H9 (cell line): ENCODE results near the gene MSL1. TPM values are rescaled to one million over a fixed set of nuclear protein-coding genes. Genes with fewer than 3 reads are reported as not detected.
A peak's percentile ranks its signal among the peaks of the same experiment; 100 is the strongest.

Source experiments
- DNase-seq: peaks from one replicate; pipeline ENCODE4 v3.0.0-alpha.2; 2017
- H2AFZ ChIP-seq: one replicate; pipeline ENCODE4 v1.6.1; 2013; ENCODE audit warnings: mild to moderate bottlenecking, low read length, control low read depth, moderate library complexity
- H2AK5ac ChIP-seq: 2 replicates; pipeline ENCODE4 v1.6.1; 2013; ENCODE audit warnings: low read length, control low read depth, mixed read lengths; ENCODE audit not compliant: insufficient read length
- H2BK120ac ChIP-seq: one replicate; pipeline ENCODE4 v1.6.1; 2013; ENCODE audit warnings: low read depth, mild to moderate bottlenecking, low read length, control low read depth, inconsistent platforms; ENCODE audit not compliant: poor library complexity, severe bottlenecking
- H2BK12ac ChIP-seq: 2 replicates; pipeline ENCODE4 v1.6.1; 2013; ENCODE audit warnings: low read length, control low read depth, mixed read lengths, low read depth; ENCODE audit not compliant: insufficient read length
- H2BK15ac ChIP-seq: 2 replicates; pipeline ENCODE4 v1.6.1; 2013; ENCODE audit warnings: low read depth, low read length, control low read depth
- H2BK20ac ChIP-seq: one replicate; pipeline ENCODE4 v1.6.1; 2013; ENCODE audit warnings: low read depth, mild to moderate bottlenecking, low read length, control low read depth, inconsistent platforms; ENCODE audit not compliant: poor library complexity, severe bottlenecking
- H2BK5ac ChIP-seq: 2 replicates; pipeline ENCODE4 v1.6.1; 2013; ENCODE audit warnings: low read length, control low read depth, mixed read lengths; ENCODE audit not compliant: insufficient read length
- H3K14ac ChIP-seq: 2 replicates; pipeline ENCODE4 v1.6.1; 2013; ENCODE audit warnings: low read length, control low read depth; ENCODE audit not compliant: insufficient read depth
- H3K18ac ChIP-seq: 2 replicates; pipeline ENCODE4 v1.6.1; 2013; ENCODE audit warnings: low read depth, mild to moderate bottlenecking, mixed read lengths, low read length, control low read depth; ENCODE audit not compliant: insufficient read length
- H3K23ac ChIP-seq: 2 replicates; pipeline ENCODE4 v1.6.1; 2013; ENCODE audit warnings: low read length, control low read depth, mixed read lengths, low read depth; ENCODE audit not compliant: insufficient read length
- H3K23me2 ChIP-seq: 2 replicates; pipeline ENCODE4 v1.6.1; 2013; ENCODE audit warnings: low read depth, mild to moderate bottlenecking, mixed read lengths, low read length, control low read depth; ENCODE audit not compliant: insufficient read length, poor library complexity, severe bottlenecking
- H3K27ac ChIP-seq: 2 replicates; pipeline ENCODE4 v1.5.1; 2013; ENCODE audit warnings: low read length, control low read depth, mixed read lengths, low read depth; ENCODE audit not compliant: insufficient read length
- H3K27me3 ChIP-seq: 2 replicates; pipeline ENCODE4 v1.6.1; 2013; ENCODE audit warnings: low read length, control low read depth, inconsistent platforms; ENCODE audit not compliant: insufficient read depth
- H3K4ac ChIP-seq: 2 replicates; pipeline ENCODE4 v1.6.1; 2013; ENCODE audit warnings: low read depth, mild to moderate bottlenecking, control low read depth, inconsistent platforms, low read length, moderate library complexity
- H3K4me1 ChIP-seq: 2 replicates; pipeline ENCODE4 v1.6.1; 2013; ENCODE audit warnings: low read length, control low read depth, inconsistent platforms; ENCODE audit not compliant: insufficient read depth
- H3K4me2 ChIP-seq: 2 replicates; pipeline ENCODE4 v1.6.1; 2013; ENCODE audit warnings: low read length, control low read depth, mixed read lengths; ENCODE audit not compliant: insufficient read length, insufficient read depth
- H3K56ac ChIP-seq: 2 replicates; pipeline ENCODE4 v1.6.1; 2013; ENCODE audit warnings: low read depth, mild to moderate bottlenecking, mixed read lengths, low read length, control low read depth; ENCODE audit not compliant: insufficient read length
- H3K79me1 ChIP-seq: 2 replicates; pipeline ENCODE4 v1.6.1; 2013; ENCODE audit warnings: low read depth, mild to moderate bottlenecking, moderate library complexity, low read length, control low read depth, inconsistent platforms; ENCODE audit not compliant: insufficient read depth, poor library complexity, severe bottlenecking
- H3K79me2 ChIP-seq: 2 replicates; pipeline ENCODE4 v1.6.1; 2013; ENCODE audit warnings: low read length, control low read depth, inconsistent platforms; ENCODE audit not compliant: insufficient read depth
- H3K9ac ChIP-seq: 2 replicates; pipeline ENCODE4 v1.6.1; 2013; ENCODE audit warnings: low read length, control low read depth, mixed read lengths; ENCODE audit not compliant: insufficient read length; ENCODE audit errors: extremely low read depth
- H3K9me3 ChIP-seq: one replicate; pipeline ENCODE4 v1.6.1; 2013; ENCODE audit warnings: low read depth, low read length, inconsistent platforms; ENCODE audit not compliant: control insufficient read depth
- H3T11ph ChIP-seq: one replicate; pipeline ENCODE4 v1.6.1; 2013; ENCODE audit warnings: mild to moderate bottlenecking, low read length, control low read depth, inconsistent platforms
- H4K20me1 ChIP-seq: one replicate; pipeline ENCODE4 v1.6.1; 2013; ENCODE audit not compliant: control insufficient read depth, insufficient read length, insufficient read depth
- H4K5ac ChIP-seq: 2 replicates; pipeline ENCODE4 v1.6.1; 2013; ENCODE audit warnings: low read depth, mild to moderate bottlenecking, mixed read lengths, low read length, control low read depth; ENCODE audit not compliant: insufficient read length
- H4K8ac ChIP-seq: replicated peaks from 2 replicates; pipeline ENCODE4 v1.6.1; 2013; ENCODE audit warnings: low read length, control low read depth, mixed read lengths, low read depth; ENCODE audit not compliant: insufficient read length
- H4K91ac ChIP-seq: 2 replicates; pipeline ENCODE4 v1.6.1; 2013; ENCODE audit warnings: low read depth, mild to moderate bottlenecking, moderate library complexity, mixed read lengths, low read length, control low read depth; ENCODE audit not compliant: insufficient read length
- H3K27ac Mint-ChIP-seq, 3 experiments: 2 replicates in 2 of 3; 3 replicates in 1 of 3; pipeline ENCODE4 v1.8.0; 2020 to 2021; ENCODE audit warnings: mixed read lengths in 3 of 3, mild to moderate bottlenecking in 1 of 3, moderate library complexity in 1 of 3
- H3K27me3 Mint-ChIP-seq: 2 replicates; pipeline ENCODE4 v1.8.0; 2021; ENCODE audit warnings: low read depth, mild to moderate bottlenecking, moderate library complexity, mixed read lengths
- H3K36me3 Mint-ChIP-seq, 3 experiments: 2 replicates in 2 of 3; 3 replicates in 1 of 3; pipeline ENCODE4 v1.8.0; 2020 to 2021; ENCODE audit warnings: low read depth in 3 of 3, mixed read lengths in 3 of 3; ENCODE audit not compliant: insufficient read depth in 1 of 3
- H3K4me1 Mint-ChIP-seq, 2 experiments: 2 replicates each; pipeline ENCODE4 v1.8.0; 2020; ENCODE audit warnings: mixed read lengths in 2 of 2
- H3K4me3 Mint-ChIP-seq, 2 experiments: 2 replicates in 1 of 2; 3 replicates in 1 of 2; pipeline ENCODE4 v1.8.0; 2020 to 2021; ENCODE audit warnings: mild to moderate bottlenecking in 2 of 2, mixed read lengths in 2 of 2, moderate library complexity in 1 of 2
- H3K9me3 Mint-ChIP-seq, 2 experiments: 2 replicates in 1 of 2; 3 replicates in 1 of 2; pipeline ENCODE4 v1.8.0; 2020; ENCODE audit warnings: mild to moderate bottlenecking in 2 of 2, mixed read lengths in 2 of 2, moderate library complexity in 1 of 2
- CTCF ChIP-seq: fragments of 200-600 bp; sonication (generic); conservative IDR thresholded peaks from 3 replicates; pipeline ENCODE4 v1.8.0; 2021; ENCODE audit warnings: antibody characterized with exemption, mild to moderate bottlenecking
- WGBS: extraction: QIAGEN DNeasy Blood & Tissue Kit; methylation state at CpG from one replicate; pipeline ENCODE4 v1.1.7; 2013; ENCODE audit warnings: missing lambda C conversion rate, low lambda C conversion rate, mixed read lengths; ENCODE audit not compliant: insufficient read length; ENCODE audit errors: extremely low coverage; 5-methylcytosine and 5-hydroxymethylcytosine counted together
- total RNA-seq: library from RNA; stranded (reverse); gene quantifications from 2 replicates; pipeline ENCODE4 v1.2.1, GENCODE V29; 2021

The MSL1 gene
- total RNA-seq, 1 experiment from 2014 or later, result 105 TPM

GRCh38 chr17:40122136-40122998, 596 bp downstream of the MSL1 start:
- Histone ChIP-seq H2BK120ac (no peak overlapping the region), H3K79me1 (peaks cover 9% of the 10 kb centered on the region), H2BK20ac (no peak overlapping the region), H3K9ac (peak overlapping the region; percentile 72), H3T11ph (no peak overlapping the region), H3K4me2 (peak overlapping the region; percentile 69), H4K91ac (no peak overlapping the region), H3K23ac (no peak overlapping the region), H2AFZ (no peak overlapping the region), H2BK15ac (no peak overlapping the region), H4K5ac (no peak overlapping the region), H3K4ac (no peak overlapping the region; the same call in 1 of the 2 replicates), H3K56ac (no peak overlapping the region), H2BK5ac (no peak overlapping the region), H3K14ac (peak overlapping the region; percentile 82), H4K8ac (no peak overlapping the region), H3K27me3 (no peaks in the 10 kb centered on the region), H3K18ac (peak overlapping the region; percentile 84), H2AK5ac (no peak overlapping the region), H3K23me2 (peaks cover 19% of the 10 kb centered on the region), H3K9me3 (no peaks in the 10 kb centered on the region), H4K20me1 (no peaks in the 10 kb centered on the region), H2BK12ac (no peak overlapping the region), H3K4me1 (peaks cover 5% of the 10 kb centered on the region), H3K79me2 (peaks cover 18% of the 10 kb centered on the region; the same call in 1 of the 2 replicates), H3K27ac (no peak overlapping the region)
- peaks cover 15 to 41% (median 38%) of the 10 kb centered on the region in 3 experiments for H3K36me3 Mint-ChIP-seq
- WGBS, result no CpG with 5 or more reads among the region's 97 CpGs
- H3K4me1 Mint-ChIP-seq, result peaks cover 19 to 25% of the 10 kb centered on the region in 2 experiments
- H3K27me3 Mint-ChIP-seq, result no peaks in the 10 kb centered on the region
- peak; percentile 67 for DNase-seq
- TF ChIP-seq CTCF, result 0 out of 3 replicates have a peak, but pooled peaks have one; percentile 13
- peak overlapping the region; percentile 95 to 97; a peak in 4 of 5 replicates for H3K4me3 Mint-ChIP-seq
- no peak overlapping the region for H3K27ac Mint-ChIP-seq
- H3K9me3 Mint-ChIP-seq, result no peaks in the 10 kb centered on the region; a peak in 2 of 5 replicates
